Measurements from ENCODE around the gene RPP25. TPM values are rescaled to one million over a fixed set of nuclear protein-coding genes. Genes with fewer than 3 reads are reported as not detected.

Gene RPP25
- total and polyA plus RNA-seq, 8 donors = 4.0 to 14.1 (median 7.6) TPM

GRCh38 chr15:74997141-74997540 lies 40.6 kb upstream of the RPP25 start:
- intact Hi-C loops (cut with DNase I) = no loop called here
- H3K4me1 ChIP-seq = peaks cover 6 to 7% of the 10 kb centered on the region in 2 donors
- TF ChIP-seq CTCF (IDR thresholded peaks at IDR 0.05) = no peak
- ATAC-seq (no peak), DNase-seq (no peak)
- H3K9me3 ChIP-seq = no peaks in the 10 kb centered on the region
- no peak overlapping the region for H3K27ac ChIP-seq
- H3K36me3 ChIP-seq = no peaks in the 10 kb centered on the region
- no peak overlapping the region for H3K4me3 ChIP-seq
- H3K27me3 ChIP-seq = peaks cover 0 to 46% of the 10 kb centered on the region in 2 donors

- TF ChIP-seq CTCF (IDR thresholded peaks at IDR 0.05) = no peak
- H3K27me3 ChIP-seq = peaks cover 0 to 50% of the 10 kb centered on the region in 2 donors
- ATAC-seq = peak; percentile 30
- H3K4me1 ChIP-seq = peaks cover 6 to 7% of the 10 kb centered on the region in 2 donors
- no peak overlapping the region for H3K27ac ChIP-seq
- peak overlapping the region; percentile 51 to 69 for H3K4me3 ChIP-seq
- DNase-seq = peak in 1 of 4 donors; percentile 25
- no peaks in the 10 kb centered on the region for H3K9me3 ChIP-seq
- intact Hi-C loops (cut with DNase I) = no loop called here
- no peaks in the 10 kb centered on the region for H3K36me3 ChIP-seq
These were observed 39.5 kb upstream of the RPP25 start for GRCh38 chr15:74995779-74996765.

- Histone ChIP-seq H3K9me3 (no peaks in the 10 kb centered on the region), H3K27ac (no peak within 1 kb of the TSS), H3K4me1 (peaks cover 6 to 7% of the 10 kb centered on the region in 2 donors), H3K4me3 (peak within 1 kb of the TSS; percentile 51 to 69), H3K27me3 (peaks cover 0 to 50% of the 10 kb centered on the region in 2 donors), H3K36me3 (no peaks in the 10 kb centered on the region)
- TF ChIP-seq CTCF (IDR thresholded peaks at IDR 0.05) = no peak
- DNase-seq = peak; percentile 87 to 97 (median 94)
- intact Hi-C loops (cut with DNase I) = no loop called here
- ATAC-seq = peak; percentile 96
These were observed 38.7 kb upstream of the RPP25 start, which contains the start of gene SCAMP5 for GRCh38 chr15:74995182-74995778. SCAMP5 (plus strand) TSS chr15:74995563; CDS start chr15:75011840, 16,277 bp downstream.

GRCh38 chr15:74994685-74995084 lies 38.1 kb upstream of the RPP25 start:
- ATAC-seq = no peak
- no peak overlapping the region for H3K27ac ChIP-seq
- intact Hi-C loops (cut with DNase I) = no loop called here
- H3K4me1 ChIP-seq = peaks cover 6 to 7% of the 10 kb centered on the region in 2 donors
- H3K27me3 ChIP-seq = peaks cover 0 to 50% of the 10 kb centered on the region in 2 donors
- peak overlapping the region in 1 of 2 donors; percentile 28 for H3K4me3 ChIP-seq
- H3K9me3 ChIP-seq = no peaks in the 10 kb centered on the region
- DNase-seq = no peak
- TF ChIP-seq CTCF (IDR thresholded peaks at IDR 0.05) = no peak
- H3K36me3 ChIP-seq = no peaks in the 10 kb centered on the region

- DNase-seq (no peak), ATAC-seq (no peak)
- Histone ChIP-seq H3K27ac (no peak overlapping the region), H3K27me3 (peaks cover 0 to 50% of the 10 kb centered on the region in 2 donors), H3K9me3 (no peaks in the 10 kb centered on the region), H3K36me3 (no peaks in the 10 kb centered on the region), H3K4me1 (peaks cover 6 to 7% of the 10 kb centered on the region in 2 donors), H3K4me3 (no peak overlapping the region)
- no peak for TF ChIP-seq CTCF (IDR thresholded peaks at IDR 0.05)
- intact Hi-C loops (cut with DNase I) = no loop called here
These were observed 37.7 kb upstream of the RPP25 start for GRCh38 chr15:74994236-74994635.
